GM12878 (cell line): ENCODE results near the gene PCDHB1. TPM values are rescaled to one million over a fixed set of nuclear protein-coding genes. Genes with fewer than 3 reads are reported as not detected.

Experiments
- ATAC-seq: fragments of 200-7000 bp; cut with Tn5 transposase; 3 replicates; pipeline ENCODE4 v1.9.1; 2020; ENCODE audit warnings: mild to moderate bottlenecking, moderate library complexity
- BruUV-seq: library from RNA; stranded (reverse); fragments of 400-500 nt; replicated peaks from 2 replicates; lab custom pipeline; 2021; lab: Mats Ljungman, UMichigan
- CTCF ChIA-PET: fragments of 300-600 bp; sonication (Branson Sonifier 250); formaldehyde crosslinking; extraction: SDS; loops from one replicate; lab custom pipeline; 2021; ENCODE audit warnings: inconsistent platforms; lab: Yijun Ruan, JAX
- POLR2A ChIA-PET: fragments of 350-600 bp; formaldehyde crosslinking; extraction: SDS; loops from one replicate; lab custom pipeline; 2021; ENCODE audit warnings: inconsistent platforms; lab: Charles Lee
- RAD21 ChIA-PET: fragments of 300-600 bp; sonication (Branson Sonifier 250); formaldehyde crosslinking; loops from one replicate; lab custom pipeline; 2023; ENCODE audit warnings: antibody characterized with exemption; ENCODE audit not compliant: unreplicated experiment; lab: Charles Lee
- SMC1A ChIA-PET: fragments of 300-600 bp; sonication (Branson Sonifier 250); formaldehyde crosslinking; loops from one replicate; lab custom pipeline; 2023; ENCODE audit not compliant: unreplicated experiment, uncharacterized antibody; lab: Charles Lee
- DNase-seq: peaks from one replicate; pipeline ENCODE4 v3.0.0-alpha.2; 2011; ENCODE audit warnings: low read depth, low spot score
- FAIRE-seq: peaks from 3 replicates; lab custom pipeline; 2011; peaks lifted over from hg19 to GRCh38; lab: Jason Lieb, UNC
- H2AFZ ChIP-seq: 2 replicates; pipeline ENCODE4 v1.6.0; 2011; ENCODE audit warnings: low read depth, low read length, control low read depth; ENCODE audit not compliant: control insufficient read depth
- H3K27ac ChIP-seq: 2 replicates; pipeline ENCODE4 v1.5.1; 2011; ENCODE audit warnings: control low read depth; ENCODE audit not compliant: control insufficient read depth, insufficient read depth
- H3K27me3 ChIP-seq, 2 experiments: replicated peaks in 1 of 2; 2 replicates each; pipeline versions ENCODE4 v1.6.0 to v1.6.1; 2011; ENCODE audit warnings: low read length in 1 of 2; ENCODE audit not compliant: control insufficient read depth in 2 of 2, insufficient read depth in 2 of 2
- H3K36me3 ChIP-seq, 2 experiments: 2 replicates each; pipeline ENCODE4 v1.5.1; 2011; ENCODE audit warnings: low read length in 1 of 2; ENCODE audit not compliant: control insufficient read depth in 2 of 2, insufficient read depth in 2 of 2
- H3K4me1 ChIP-seq: 2 replicates; pipeline ENCODE4 v1.6.1; 2011; ENCODE audit warnings: mild to moderate bottlenecking, low read length, moderate library complexity, mixed read lengths; ENCODE audit not compliant: control insufficient read depth, insufficient read depth
- H3K4me2 ChIP-seq: 2 replicates; pipeline ENCODE4 v1.6.0; 2011; ENCODE audit warnings: control low read depth; ENCODE audit not compliant: control insufficient read depth, insufficient read depth
- H3K4me3 ChIP-seq: fragments of 200-600 bp; sonication (generic); 2 replicates; pipeline ENCODE4 v1.5.1; 2016
- H3K79me2 ChIP-seq: 2 replicates; pipeline ENCODE4 v1.6.0; 2011; ENCODE audit warnings: low read length; ENCODE audit not compliant: control insufficient read depth, insufficient read depth
- H3K9ac ChIP-seq: 2 replicates; pipeline ENCODE4 v1.8.0; 2011; ENCODE audit warnings: low read length, control low read depth, mixed read lengths; ENCODE audit not compliant: control insufficient read depth, insufficient read depth
- H3K9me3 ChIP-seq: replicated peaks from 3 replicates; pipeline ENCODE4 v1.5.1; 2011; ENCODE audit warnings: mild to moderate bottlenecking, low read length; ENCODE audit not compliant: control insufficient read depth, insufficient read depth
- H4K20me1 ChIP-seq: 2 replicates; pipeline ENCODE4 v1.6.0; 2011; ENCODE audit not compliant: control insufficient read depth, insufficient read depth
- BCL11A ChIP-seq: IDR thresholded peaks from 2 replicates; pipeline ENCODE4 v1.6.1; 2011; ENCODE audit warnings: low read depth, low read length
- CBX3 ChIP-seq: fragments of 200-600 bp; sonication (generic); IDR thresholded peaks from 2 replicates; pipeline ENCODE4 v1.6.1; 2016; ENCODE audit warnings: low read depth, borderline replicate concordance
- CEBPB ChIP-seq, 2 experiments: fragments of 150-350 bp in 1 of 2; IDR thresholded peaks; 2 replicates each; pipeline ENCODE4 v1.6.1; 2012 to 2014; ENCODE audit warnings: low read depth in 2 of 2, low read length in 2 of 2, borderline replicate concordance in 1 of 2, inconsistent platforms in 1 of 2
- RAD21 ChIP-seq: IDR thresholded peaks from 2 replicates; pipeline ENCODE4 v1.6.1; 2011; ENCODE audit warnings: mild to moderate bottlenecking, low read depth, low read length, moderate library complexity; ENCODE audit not compliant: insufficient read depth
- TCF3 ChIP-seq: IDR thresholded peaks from 2 replicates; pipeline ENCODE4 v1.6.1; 2012; ENCODE audit warnings: low read depth, mild to moderate bottlenecking, low read length, borderline replicate concordance; ENCODE audit not compliant: insufficient read depth
- YY1 ChIP-seq: IDR thresholded peaks from 2 replicates; pipeline ENCODE4 v1.6.1; 2011; ENCODE audit warnings: low read depth, mild to moderate bottlenecking, low read length
- ZNF274 ChIP-seq: IDR thresholded peaks from one replicate; pipeline ENCODE4 v1.8.0; 2011; ENCODE audit not compliant: insufficient read length, insufficient read depth
- WGBS: methylation state at CpG from one replicate; pipeline ENCODE4 v1.1.6; 2016; ENCODE audit warnings: low lambda C conversion rate; ENCODE audit not compliant: insufficient replicate concordance, insufficient coverage; ENCODE audit errors: missing lambda C conversion rate; 5-methylcytosine and 5-hydroxymethylcytosine counted together
- in situ Hi-C: fragments of 300-500 bp; cut with MboI; formaldehyde crosslinking; loops from 9 replicates; pipeline ENCODE4 v1.14.3; 2018; ENCODE audit warnings: mixed read lengths
- intact Hi-C: fragments of 100-400 bp; cut with micrococcal nuclease; formaldehyde crosslinking; loops from one replicate; pipeline ENCODE4 v1.14.2; 2022; ENCODE audit not compliant: unreplicated experiment
- polyA plus RNA-seq, 11 experiments: library from polyadenylated mRNA; depleted of rRNA in 4 of 11; unstranded in 6 of 11; stranded (reverse) in 5 of 11; fragments of >200 nt; fragmentation: Nextera tagmentation in 4 of 11; fragmentation: Illumina TruSeq in 1 of 11; extraction: Ambion mirVana in 4 of 11; extraction: Trizol in 1 of 11; gene quantifications; 1 replicate in 1 of 11; 2 replicates in 10 of 11; pipeline versions ENCODE4 v1.2.1 to v1.2.3, GENCODE V29; 2011 to 2016; ENCODE audit warnings: inconsistent platforms in 2 of 11, missing spikeins in 2 of 11, low read depth in 1 of 11
- total RNA-seq, 4 experiments: library from RNA; depleted of rRNA in 3 of 4; stranded (reverse); fragments of >200 nt in 3 of 4; fragmentation: Illumina TruSeq in 1 of 4; extraction: Trizol in 1 of 4; gene quantifications; 2 replicates each; pipeline versions ENCODE4 v1.2.1 to v1.2.3, GENCODE V29; 2013 to 2021
- TF ChIP-seq, protein P1 (sequence below), 3 experiments: IDR thresholded peaks in 2 of 3; conservative IDR thresholded peaks in 1 of 3; 2 replicates each; pipeline ENCODE4 v1.5.1; 2011; ENCODE audit warnings: low read depth in 3 of 3, low read length in 3 of 3, mild to moderate bottlenecking in 3 of 3, control low read depth in 2 of 3, moderate library complexity in 2 of 3, inconsistent platforms in 1 of 3, mixed read lengths in 1 of 3; ENCODE audit not compliant: control insufficient read depth in 2 of 3, insufficient read depth in 1 of 3; ENCODE audit errors: extremely low read depth in 1 of 3

PCDHB1 gene
- total and polyA plus RNA-seq, 10 of the 15 experiments (the other 5 are each of a cell fraction or from before 2014, with no cell fraction given) = not detected

- TF ChIP-seq TCF3 (no peak), ZNF274 (no peak), CBX3 (no peak), BCL11A (no peak)
These were observed 31.1 kb downstream of the PCDHB1 start (continued) for GRCh38 chr5:141082228-141082627.

DNA sequence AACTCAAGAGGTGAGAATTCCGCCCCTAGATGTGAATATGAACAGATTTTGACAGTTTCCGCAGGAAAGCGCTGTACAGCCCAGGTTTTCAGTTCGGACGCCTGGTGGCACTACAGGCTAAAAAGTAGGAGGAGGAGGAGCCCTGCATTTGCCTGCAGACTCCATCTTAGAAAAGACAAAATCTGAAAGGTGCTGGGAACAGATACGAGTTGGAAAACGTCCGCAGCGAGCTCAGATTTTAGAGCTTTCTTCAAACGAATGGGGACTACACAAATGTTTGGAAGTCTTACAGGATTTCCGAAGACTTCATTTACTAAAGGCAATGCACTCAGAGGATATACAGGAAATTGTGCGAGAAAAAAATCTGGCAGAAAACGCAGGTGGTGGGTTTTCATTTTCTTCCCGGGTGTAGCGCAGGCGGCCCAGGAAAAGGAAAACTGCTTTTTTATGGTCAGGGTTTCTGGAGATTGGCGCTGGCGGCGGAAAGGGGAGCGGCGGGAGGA, 33.4 kb downstream of the PCDHB1 start:
- Histone ChIP-seq H4K20me1 (no peaks in the 10 kb centered on the region), H3K27me3 (no peaks in the 10 kb centered on the region), H3K9ac (no peak overlapping the region), H3K27ac (no peak overlapping the region), H3K4me2 (no peak overlapping the region), H3K4me1 (no peaks in the 10 kb centered on the region), H3K4me3 (no peak overlapping the region), H2AFZ (no peak overlapping the region), H3K79me2 (no peaks in the 10 kb centered on the region), H3K36me3 (no peaks in the 10 kb centered on the region), H3K9me3 (no peaks in the 10 kb centered on the region)
- no TSS peak for BruUV-seq
- ChIA-PET RAD21 (interaction anchor here (0.7 kb wide), 1 partner anchor 328 kb away, joined by 3 read pairs; the partner anchor contains the start of gene PCDHGA10), CTCF (no interaction called here), SMC1A (no interaction called here), POLR2A (no interaction called here)
- 26% methylated on average over 21 of the region's 21 CpGs for WGBS
- in situ Hi-C loops (no loop called here), intact Hi-C loops (no loop called here)
- peak; percentile 51; the same call in 2 of the 3 replicates for ATAC-seq
- DNase-seq = no peak
- TF ChIP-seq RAD21 (peak; percentile 46), CEBPB (IDR thresholded peaks at IDR 0.05; ENCODE audit: borderline replicate concordance in 1 of 2, low read depth in 2 of 2, low read length in 2 of 2) (no peak), YY1 (peak; percentile 83)
- TF ChIP-seq, protein P1, sequence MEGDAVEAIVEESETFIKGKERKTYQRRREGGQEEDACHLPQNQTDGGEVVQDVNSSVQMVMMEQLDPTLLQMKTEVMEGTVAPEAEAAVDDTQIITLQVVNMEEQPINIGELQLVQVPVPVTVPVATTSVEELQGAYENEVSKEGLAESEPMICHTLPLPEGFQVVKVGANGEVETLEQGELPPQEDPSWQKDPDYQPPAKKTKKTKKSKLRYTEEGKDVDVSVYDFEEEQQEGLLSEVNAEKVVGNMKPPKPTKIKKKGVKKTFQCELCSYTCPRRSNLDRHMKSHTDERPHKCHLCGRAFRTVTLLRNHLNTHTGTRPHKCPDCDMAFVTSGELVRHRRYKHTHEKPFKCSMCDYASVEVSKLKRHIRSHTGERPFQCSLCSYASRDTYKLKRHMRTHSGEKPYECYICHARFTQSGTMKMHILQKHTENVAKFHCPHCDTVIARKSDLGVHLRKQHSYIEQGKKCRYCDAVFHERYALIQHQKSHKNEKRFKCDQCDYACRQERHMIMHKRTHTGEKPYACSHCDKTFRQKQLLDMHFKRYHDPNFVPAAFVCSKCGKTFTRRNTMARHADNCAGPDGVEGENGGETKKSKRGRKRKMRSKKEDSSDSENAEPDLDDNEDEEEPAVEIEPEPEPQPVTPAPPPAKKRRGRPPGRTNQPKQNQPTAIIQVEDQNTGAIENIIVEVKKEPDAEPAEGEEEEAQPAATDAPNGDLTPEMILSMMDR (IDR thresholded peaks at IDR 0.05 in 2 of 3, conservative IDR thresholded peaks at IDR 0.05 in 1 of 3; ENCODE audit: control insufficient read depth in 2 of 3, extremely low read depth in 1 of 3, insufficient read depth in 1 of 3, low read depth in 3 of 3, low read length in 3 of 3) = peak in 1 of 3 experiments; percentile 18; a peak in 1 of 6 replicates
- no peak for FAIRE-seq
